Spleen (tissue), 7 donors: Measurements from ENCODE around the gene CAMTA1.

ENCODE experiments used
- POLR2A ChIP-seq, 3 donors: fragments of 450-650 bp; IDR thresholded peaks; one replicate each; pipeline ENCODE4 v1.5.1; 2017; ENCODE audit warnings: antibody characterized with exemption in 3 of 3, mild to moderate bottlenecking in 1 of 3
- TF ChIP-seq, protein P1 (sequence below), 11 experiments: fragments of 200-600 bp in 7 of 11; fragments of 450-650 bp in 4 of 11; sonication (generic) in 4 of 11; IDR thresholded peaks in 8 of 11; conservative IDR thresholded peaks in 3 of 11; 1 replicate in 7 of 11; 2 replicates in 4 of 11; pipeline versions ENCODE4 v1.4.0 to v1.8.0; 2016 to 2021; ENCODE audit warnings: antibody characterized with exemption in 11 of 11, inconsistent platforms in 4 of 11, mild to moderate bottlenecking in 1 of 11
- donor health status: DM: no; HTN: no; CAD: no; lungs with moderate emphysema.
- donor health status: DM: no; HTN: no; CAD: no.
- donor health status: DM: no; HTN: no; CAD: no.

DNA sequence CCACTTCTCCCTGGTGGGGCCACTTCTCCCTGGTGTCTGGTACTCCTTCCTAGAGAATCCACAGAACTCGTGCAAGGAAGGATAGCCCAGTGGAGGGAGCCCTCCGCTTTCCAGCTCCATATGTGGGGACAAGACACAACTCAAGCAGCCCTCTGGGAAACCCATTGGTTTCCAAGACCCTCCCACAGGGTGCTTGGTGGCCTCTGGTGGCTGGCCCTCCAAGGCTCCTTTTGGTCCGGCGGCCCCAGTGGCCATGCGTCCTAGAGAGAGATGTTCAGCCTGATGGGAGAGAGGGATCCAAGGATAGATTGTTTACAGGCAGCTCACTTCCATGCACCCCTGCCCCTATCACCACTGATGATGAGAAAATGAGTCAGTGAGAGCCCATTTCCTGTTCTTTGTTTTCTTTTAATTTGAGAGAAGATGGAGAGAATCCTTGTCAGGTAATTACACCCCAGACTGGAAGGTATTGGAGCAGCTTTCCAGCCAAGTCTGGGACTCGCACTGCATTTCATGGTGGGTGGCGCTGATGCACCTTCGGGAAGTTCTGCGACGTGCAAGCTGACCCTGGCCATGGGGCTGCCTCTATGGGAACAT, 499.7 kb downstream of the CAMTA1 start:
- no peak for TF ChIP-seq POLR2A (IDR thresholded peaks at IDR 0.05)
- TF ChIP-seq, protein P1, sequence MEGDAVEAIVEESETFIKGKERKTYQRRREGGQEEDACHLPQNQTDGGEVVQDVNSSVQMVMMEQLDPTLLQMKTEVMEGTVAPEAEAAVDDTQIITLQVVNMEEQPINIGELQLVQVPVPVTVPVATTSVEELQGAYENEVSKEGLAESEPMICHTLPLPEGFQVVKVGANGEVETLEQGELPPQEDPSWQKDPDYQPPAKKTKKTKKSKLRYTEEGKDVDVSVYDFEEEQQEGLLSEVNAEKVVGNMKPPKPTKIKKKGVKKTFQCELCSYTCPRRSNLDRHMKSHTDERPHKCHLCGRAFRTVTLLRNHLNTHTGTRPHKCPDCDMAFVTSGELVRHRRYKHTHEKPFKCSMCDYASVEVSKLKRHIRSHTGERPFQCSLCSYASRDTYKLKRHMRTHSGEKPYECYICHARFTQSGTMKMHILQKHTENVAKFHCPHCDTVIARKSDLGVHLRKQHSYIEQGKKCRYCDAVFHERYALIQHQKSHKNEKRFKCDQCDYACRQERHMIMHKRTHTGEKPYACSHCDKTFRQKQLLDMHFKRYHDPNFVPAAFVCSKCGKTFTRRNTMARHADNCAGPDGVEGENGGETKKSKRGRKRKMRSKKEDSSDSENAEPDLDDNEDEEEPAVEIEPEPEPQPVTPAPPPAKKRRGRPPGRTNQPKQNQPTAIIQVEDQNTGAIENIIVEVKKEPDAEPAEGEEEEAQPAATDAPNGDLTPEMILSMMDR (IDR thresholded peaks at IDR 0.05 in 8 of 11, conservative IDR thresholded peaks at IDR 0.05 in 3 of 11) = no peak
